Esophagus squamous epithelium (tissue), 5 donors: ENCODE results near the gene AS3MT. TPM values are rescaled to one million over a fixed set of nuclear protein-coding genes. Genes with fewer than 3 reads are reported as not detected.

Experiments used
- DNase-seq: peaks from one replicate; lab custom pipeline; 2025; lab: John Stamatoyannopoulos, UW
- H3K27ac ChIP-seq, 4 donors: fragments of 200-600 bp; sonication (generic); one replicate each; pipeline ENCODE4 v1.5.1; 2016 to 2019; ENCODE audit warnings: mild to moderate bottlenecking in 1 of 4
- H3K27me3 ChIP-seq, 4 donors: fragments of 200-600 bp; sonication (generic); 1 replicate in 3 of 4; 2 replicates in 1 of 4; pipeline versions ENCODE4 v1.5.1 to v1.6.0; 2017 to 2021; ENCODE audit warnings: antibody characterized with exemption in 1 of 4
- H3K36me3 ChIP-seq, 3 donors: fragments of 200-600 bp; sonication (generic); one replicate each; pipeline ENCODE4 v1.5.1; 2016 to 2019
- H3K4me1 ChIP-seq, 3 donors: fragments of 200-600 bp; sonication (generic); one replicate each; pipeline ENCODE4 v1.5.1; 2017 to 2019
- H3K4me3 ChIP-seq, 4 donors: fragments of 200-600 bp; sonication (generic); 1 replicate in 3 of 4; 2 replicates in 1 of 4; pipeline ENCODE4 v1.5.1; 2016 to 2019; ENCODE audit warnings: mild to moderate bottlenecking in 2 of 4, moderate library complexity in 1 of 4
- H3K9me3 ChIP-seq, 3 donors: fragments of 200-600 bp; sonication (generic); one replicate each; pipeline ENCODE4 v1.5.1; 2016 to 2019
- POLR2A ChIP-seq, 4 donors: fragments of 450-650 bp; IDR thresholded peaks; one replicate each; pipeline ENCODE4 v1.6.1; 2017; ENCODE audit warnings: antibody characterized with exemption in 4 of 4, mild to moderate bottlenecking in 4 of 4, moderate library complexity in 3 of 4
- WGBS, 2 donors: methylation state at CpG; one replicate each; pipeline ENCODE4 v1.1.5; 2018; 5-methylcytosine and 5-hydroxymethylcytosine counted together
- intact Hi-C: fragments of 100-400 bp; cut with DNase I; formaldehyde crosslinking; loops from one replicate; pipeline ENCODE4 v1.15.0; 2022
- total RNA-seq, 4 donors: library from RNA; depleted of rRNA; stranded (reverse); fragments of >200 nt; gene quantifications; one replicate each; pipeline ENCODE4 v1.1.0, GENCODE V29; 2016
- TF ChIP-seq, protein P1 (sequence below), 6 experiments: fragments of 450-650 bp in 4 of 6; fragments of 200-600 bp in 2 of 6; sonication (generic) in 2 of 6; IDR thresholded peaks; one replicate each; pipeline ENCODE4 v1.5.1; 2016 to 2019; ENCODE audit warnings: antibody characterized with exemption in 6 of 6, mild to moderate bottlenecking in 4 of 6, moderate library complexity in 4 of 6
- donor health status: DM: yes; HTN: yes; CAD: no.

Gene AS3MT
- total RNA-seq, 4 donors from 2014 or later, result 0.44 to 4.4 (median 2.9) TPM

DNA sequence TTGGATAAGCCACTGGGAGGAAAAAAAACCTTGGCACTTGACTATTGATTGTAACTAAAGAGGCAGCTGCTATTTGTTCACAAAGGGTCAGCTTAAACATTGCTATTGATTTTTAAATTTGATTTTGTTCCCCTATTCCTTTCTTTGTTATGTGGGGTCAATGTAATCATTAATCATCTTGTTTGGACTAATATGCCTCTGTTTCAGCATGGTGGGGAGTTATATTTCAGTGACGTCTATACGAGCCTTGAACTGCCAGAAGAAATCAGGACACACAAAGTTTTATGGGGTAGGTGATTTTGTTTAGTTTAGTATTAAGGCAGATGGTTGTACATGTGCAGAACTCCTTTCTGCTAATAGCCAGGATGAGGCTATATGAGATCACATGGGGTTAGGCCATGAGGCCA, 7.5 kb downstream of the AS3MT start:
- Histone ChIP-seq H3K9me3 (no peaks in the 10 kb centered on the region), H3K4me3 (no peak overlapping the region), H3K27ac (no peak overlapping the region), H3K27me3 (no peaks in the 10 kb centered on the region), H3K4me1 (no peaks in the 10 kb centered on the region), H3K36me3 (peaks cover 0 to 16% (median 0%) of the 10 kb centered on the region in 3 donors)
- intact Hi-C loops, result no loop called here
- no peak for DNase-seq
- TF ChIP-seq POLR2A (IDR thresholded peaks at IDR 0.05), result no peak
- TF ChIP-seq, protein P1, sequence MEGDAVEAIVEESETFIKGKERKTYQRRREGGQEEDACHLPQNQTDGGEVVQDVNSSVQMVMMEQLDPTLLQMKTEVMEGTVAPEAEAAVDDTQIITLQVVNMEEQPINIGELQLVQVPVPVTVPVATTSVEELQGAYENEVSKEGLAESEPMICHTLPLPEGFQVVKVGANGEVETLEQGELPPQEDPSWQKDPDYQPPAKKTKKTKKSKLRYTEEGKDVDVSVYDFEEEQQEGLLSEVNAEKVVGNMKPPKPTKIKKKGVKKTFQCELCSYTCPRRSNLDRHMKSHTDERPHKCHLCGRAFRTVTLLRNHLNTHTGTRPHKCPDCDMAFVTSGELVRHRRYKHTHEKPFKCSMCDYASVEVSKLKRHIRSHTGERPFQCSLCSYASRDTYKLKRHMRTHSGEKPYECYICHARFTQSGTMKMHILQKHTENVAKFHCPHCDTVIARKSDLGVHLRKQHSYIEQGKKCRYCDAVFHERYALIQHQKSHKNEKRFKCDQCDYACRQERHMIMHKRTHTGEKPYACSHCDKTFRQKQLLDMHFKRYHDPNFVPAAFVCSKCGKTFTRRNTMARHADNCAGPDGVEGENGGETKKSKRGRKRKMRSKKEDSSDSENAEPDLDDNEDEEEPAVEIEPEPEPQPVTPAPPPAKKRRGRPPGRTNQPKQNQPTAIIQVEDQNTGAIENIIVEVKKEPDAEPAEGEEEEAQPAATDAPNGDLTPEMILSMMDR (IDR thresholded peaks at IDR 0.05), result no peak
- 80 to 87% methylated on average over 2 of the region's 2 CpGs for whole genome bisulfite sequencing, 2 donors

DNA sequence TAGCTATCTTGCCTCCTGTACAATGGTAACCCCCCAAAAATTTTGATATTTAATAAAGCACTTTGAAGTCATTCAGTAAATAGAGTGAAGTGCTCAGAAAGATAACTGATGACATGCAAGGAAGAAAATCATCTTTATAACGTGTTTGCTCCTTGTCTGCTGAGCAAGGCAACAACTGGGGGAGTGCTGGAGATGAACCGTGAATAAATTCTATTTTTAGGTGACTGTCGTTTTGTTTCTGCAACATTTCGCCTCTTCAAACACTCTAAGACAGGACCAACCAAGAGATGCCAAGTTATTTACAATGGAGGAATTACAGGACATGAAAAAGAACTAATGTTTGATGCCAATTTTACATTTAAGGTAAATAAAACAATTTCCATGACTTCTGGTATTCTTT, 9.4 kb downstream of the AS3MT start:
- Histone ChIP-seq H3K4me3 (no peak overlapping the region), H3K4me1 (no peaks in the 10 kb centered on the region), H3K27ac (no peak overlapping the region), H3K27me3 (no peaks in the 10 kb centered on the region), H3K9me3 (no peaks in the 10 kb centered on the region), H3K36me3 (peaks cover 0 to 16% (median 0%) of the 10 kb centered on the region in 3 donors)
- 55 to 67% methylated on average over 4 of the region's 4 CpGs for whole genome bisulfite sequencing, 2 donors
- no peak for DNase-seq
- no peak for TF ChIP-seq POLR2A (IDR thresholded peaks at IDR 0.05)
- TF ChIP-seq, protein P1 (IDR thresholded peaks at IDR 0.05), result no peak
- intact Hi-C loops, result no loop called here

DNA sequence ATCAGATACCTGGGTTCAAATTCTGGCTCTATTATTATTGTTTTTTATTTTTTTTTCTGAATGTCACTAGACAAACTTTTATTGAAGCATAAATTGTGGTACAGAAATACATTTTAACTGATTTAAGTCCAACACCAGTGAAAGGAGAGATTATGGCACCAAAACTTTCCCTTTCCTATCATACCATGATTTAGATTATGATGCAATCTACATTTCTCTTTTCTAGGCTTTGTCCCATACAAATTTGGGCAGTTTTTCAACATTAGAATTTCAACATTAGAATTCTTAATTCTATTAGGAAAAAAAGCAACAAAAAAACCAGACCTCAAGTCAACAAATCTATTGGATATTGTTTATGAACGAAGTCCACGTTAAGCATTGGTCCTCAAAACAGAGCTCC, 11.0 kb downstream of the AS3MT start:
- TF ChIP-seq, protein P1 (IDR thresholded peaks at IDR 0.05), result no peak
- TF ChIP-seq POLR2A (IDR thresholded peaks at IDR 0.05), result no peak
- DNase-seq, result no peak
- H3K36me3 ChIP-seq, result peaks cover 0 to 16% (median 0%) of the 10 kb centered on the region in 3 donors
- no peak overlapping the region for H3K27ac ChIP-seq
- WGBS, 2 donors, result 88 to 91% methylated on average over 2 of the region's 2 CpGs
- no peak overlapping the region for H3K4me3 ChIP-seq
- H3K4me1 ChIP-seq, result no peaks in the 10 kb centered on the region
- H3K27me3 ChIP-seq, result no peaks in the 10 kb centered on the region
- intact Hi-C loops, result no loop called here
- H3K9me3 ChIP-seq, result no peaks in the 10 kb centered on the region

DNA sequence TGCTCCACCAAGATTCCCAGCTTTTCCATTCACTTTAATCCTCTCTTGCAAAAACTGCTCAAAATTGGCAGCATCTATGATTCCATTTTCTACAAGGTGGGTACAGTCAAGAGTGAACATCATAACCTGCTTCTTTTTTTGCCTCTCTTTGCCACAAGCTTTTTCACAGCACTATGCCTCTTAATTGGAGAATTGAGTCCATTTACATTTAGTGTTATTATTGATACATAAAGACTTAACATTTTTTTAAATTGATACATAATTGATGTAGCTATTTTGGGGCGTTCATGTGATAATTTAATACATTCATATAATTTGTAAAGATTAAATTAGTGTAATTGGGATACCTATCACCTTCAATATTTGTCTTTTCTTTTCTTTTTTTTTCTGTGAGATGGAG, 18.8 kb downstream of the AS3MT start:
- 91 to 100% methylated on average over 1 of the region's 1 CpG for WGBS, 2 donors
- Histone ChIP-seq H3K4me1 (no peaks in the 10 kb centered on the region), H3K27me3 (no peaks in the 10 kb centered on the region), H3K4me3 (no peak overlapping the region), H3K9me3 (no peaks in the 10 kb centered on the region), H3K36me3 (peaks cover 0 to 13% (median 0%) of the 10 kb centered on the region in 3 donors), H3K27ac (no peak overlapping the region)
- no peak for TF ChIP-seq POLR2A (IDR thresholded peaks at IDR 0.05)
- TF ChIP-seq, protein P1 (IDR thresholded peaks at IDR 0.05), result no peak
- no peak for DNase-seq
- intact Hi-C loops, result no loop called here

DNA sequence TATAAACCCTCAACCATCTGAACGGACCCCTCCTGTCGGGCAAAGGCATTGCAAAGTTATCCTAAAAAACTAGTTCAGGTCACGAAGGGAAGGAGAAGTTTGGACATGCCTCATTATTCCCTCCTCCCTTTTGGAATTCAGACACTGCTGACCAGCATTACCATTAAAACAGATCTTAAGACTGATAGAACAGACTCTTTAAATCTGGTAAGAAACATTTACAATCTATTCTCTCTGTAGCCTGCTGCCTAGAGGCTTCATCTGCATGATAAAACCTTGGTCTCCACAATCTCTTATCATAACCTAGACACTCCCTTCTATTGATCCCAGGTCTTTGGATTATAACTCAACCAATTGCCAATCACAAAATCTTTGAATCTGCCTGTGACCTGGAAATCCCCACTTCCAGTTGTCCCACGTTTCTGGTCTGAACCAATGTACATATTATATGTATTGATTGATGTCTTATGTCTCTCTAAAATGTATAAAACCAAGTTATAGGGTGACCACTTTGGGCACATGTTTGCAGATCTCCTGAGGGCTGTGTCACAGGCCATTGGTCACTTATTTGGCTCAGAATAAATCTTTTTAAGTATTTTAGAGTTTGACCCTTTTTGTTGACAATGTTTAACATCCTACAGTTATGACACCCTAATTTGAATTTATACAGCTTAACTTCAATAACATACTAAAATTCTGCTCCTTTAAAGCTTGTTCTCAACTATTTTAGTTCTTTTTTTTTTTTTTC, 25.4 kb downstream of the AS3MT start:
- Histone ChIP-seq H3K36me3 (peaks cover 0 to 27% (median 0%) of the 10 kb centered on the region in 3 donors), H3K27me3 (no peaks in the 10 kb centered on the region), H3K4me3 (no peak overlapping the region), H3K9me3 (no peaks in the 10 kb centered on the region), H3K27ac (no peak overlapping the region), H3K4me1 (no peaks in the 10 kb centered on the region)
- 80 to 84% methylated on average over 4 of the region's 4 CpGs for WGBS, 2 donors
- intact Hi-C loops, result loop anchor here (5.0 kb wide), 1 partner anchor 167 kb away; no protein-coding TSS in a partner anchor
- TF ChIP-seq POLR2A (IDR thresholded peaks at IDR 0.05), result no peak
- TF ChIP-seq, protein P1 (IDR thresholded peaks at IDR 0.05), result no peak
- DNase-seq, result no peak
